ENCODE data around the gene PIK3AP1.
A peak's percentile ranks its signal among the peaks of the same experiment; 100 is the strongest.
"Not testable (repeated sequence)": the region's sequence is repeated elsewhere in the genome, so short reads cannot be mapped to it uniquely, and the experiment has no call there.

The PIK3AP1 gene

GRCh38 chr10:96570983-96571964 is 149.0 kb downstream of the PIK3AP1 start:
- no peak for DNase-seq

DNA sequence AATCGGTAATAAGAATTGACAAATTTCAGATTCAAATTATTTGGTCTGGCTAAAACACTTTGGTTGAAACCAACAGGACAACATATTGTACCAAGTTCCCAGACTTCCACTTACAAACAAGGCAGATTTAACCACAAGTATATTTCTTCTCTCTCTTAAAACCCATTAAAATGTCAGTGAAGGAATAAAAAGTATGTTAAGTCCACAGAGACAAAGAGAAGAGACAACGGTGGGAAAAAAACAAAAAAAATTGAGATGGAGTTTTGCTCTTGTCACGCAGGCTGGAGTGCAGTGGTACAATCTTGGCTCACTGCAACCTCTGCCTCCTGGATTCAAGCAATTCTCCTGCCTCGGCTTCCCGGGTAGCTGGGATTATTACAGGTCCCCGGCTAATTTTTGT is 149.8 kb downstream of the PIK3AP1 start:
- DNase-seq, result no peak

DNA sequence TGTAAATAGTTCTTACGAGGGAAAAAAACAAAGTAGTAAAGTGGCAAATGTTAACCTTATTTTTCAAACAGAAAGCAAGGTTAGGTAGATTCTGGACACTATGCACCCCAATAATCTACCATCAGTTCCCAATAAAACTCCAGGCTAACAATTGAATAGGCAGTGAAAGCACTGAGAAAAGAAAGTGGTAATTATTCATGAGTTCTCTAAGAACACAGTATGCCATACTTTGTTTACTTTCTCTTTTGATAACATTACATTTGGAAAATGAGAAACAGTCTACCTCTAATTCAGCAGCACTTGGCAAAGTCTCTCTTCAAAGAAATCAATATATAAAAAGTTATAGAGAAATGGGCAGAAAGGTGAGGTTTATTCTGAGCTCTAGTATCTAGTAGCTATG is 151.9 kb downstream of the PIK3AP1 start:
- DNase-seq, result no peak

- DNase-seq, result no peak
These were observed 154.5 kb downstream of the PIK3AP1 start for GRCh38 chr10:96565774-96566173.

DNA sequence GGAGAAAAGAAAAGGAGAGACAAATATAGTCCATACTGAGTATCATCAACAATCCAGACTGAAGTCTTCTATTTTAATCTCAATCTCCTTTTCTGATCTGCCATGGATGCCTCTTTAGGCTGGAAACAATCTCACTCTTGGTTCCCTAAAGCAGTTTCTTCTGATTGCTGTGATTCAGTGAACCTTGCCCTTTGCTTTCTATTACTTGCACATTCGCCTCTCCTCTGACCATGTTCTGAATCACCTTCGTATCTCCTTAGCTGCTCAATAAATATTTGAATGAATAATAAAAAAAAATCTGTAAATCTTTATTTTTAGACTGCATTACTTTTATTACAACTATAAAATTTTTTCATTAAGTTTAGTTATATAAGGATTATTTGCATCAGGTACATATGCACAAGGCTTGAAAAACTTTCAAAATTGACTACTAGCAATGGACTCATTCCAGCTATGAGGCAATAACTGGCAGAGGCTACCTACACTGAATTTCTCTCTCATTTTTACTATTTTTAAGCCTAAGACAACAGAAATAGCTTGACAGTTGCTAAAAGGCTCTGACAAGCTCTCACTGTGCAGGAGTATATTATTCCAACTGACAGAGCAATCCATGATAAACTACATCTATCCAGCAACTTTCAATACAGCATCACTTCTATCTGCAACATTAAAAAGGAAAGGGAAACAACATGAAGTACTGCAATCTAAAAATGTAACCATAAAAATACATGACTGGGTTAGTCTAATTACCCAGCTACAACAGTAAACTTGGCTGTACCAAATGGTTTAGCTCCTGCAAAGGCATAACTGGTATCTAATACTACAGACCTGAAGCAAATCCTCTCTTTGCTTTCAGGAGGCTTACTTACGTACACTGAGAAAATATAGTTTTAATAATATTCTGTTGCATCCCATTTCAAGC is 159.1 kb downstream of the PIK3AP1 start:
- DNase-seq, result no peak

DNA sequence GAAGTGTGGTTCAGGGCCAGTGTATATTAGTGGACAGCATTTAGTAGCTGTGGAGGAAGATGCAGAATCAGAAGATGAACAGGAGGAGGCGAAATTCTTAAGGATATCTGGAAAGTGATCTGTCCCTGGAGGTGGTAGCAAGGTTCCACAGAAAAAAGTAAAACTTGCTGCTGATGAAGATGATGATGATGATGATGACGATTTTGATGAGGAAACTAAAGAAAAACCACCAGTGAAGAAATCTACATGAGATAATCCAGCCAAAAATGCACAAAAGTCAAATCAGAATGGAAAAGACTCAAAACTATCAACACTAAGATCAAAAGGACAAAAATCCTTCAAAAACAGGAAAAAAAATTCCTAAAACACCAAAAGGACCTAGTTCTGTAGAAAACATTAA is 159.8 kb downstream of the PIK3AP1 start:
- DNase-seq, result no peak

DNA sequence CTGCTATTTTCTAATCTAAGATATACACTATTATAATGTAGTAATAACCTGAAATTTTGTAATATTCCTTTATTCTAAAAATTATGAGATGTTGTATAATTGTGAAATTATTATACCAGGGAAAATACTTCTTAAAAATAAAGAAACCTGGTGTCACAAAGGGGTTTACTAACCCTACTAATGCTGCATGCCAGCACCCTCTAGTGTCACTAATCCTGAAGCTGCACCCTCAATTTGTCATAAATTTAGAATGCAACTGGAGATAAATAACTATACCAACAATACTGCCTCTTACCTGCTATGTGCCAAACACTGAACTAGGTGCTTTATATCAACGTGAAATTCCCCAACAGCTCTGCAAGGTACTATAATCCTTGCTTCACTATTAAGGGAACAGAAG is 164.3 kb downstream of the PIK3AP1 start:
- DNase-seq, result peak; percentile 54 to 86

- no peak for DNase-seq
These were observed 165.0 kb downstream of the PIK3AP1 start for GRCh38 chr10:96555330-96555729.

DNA sequence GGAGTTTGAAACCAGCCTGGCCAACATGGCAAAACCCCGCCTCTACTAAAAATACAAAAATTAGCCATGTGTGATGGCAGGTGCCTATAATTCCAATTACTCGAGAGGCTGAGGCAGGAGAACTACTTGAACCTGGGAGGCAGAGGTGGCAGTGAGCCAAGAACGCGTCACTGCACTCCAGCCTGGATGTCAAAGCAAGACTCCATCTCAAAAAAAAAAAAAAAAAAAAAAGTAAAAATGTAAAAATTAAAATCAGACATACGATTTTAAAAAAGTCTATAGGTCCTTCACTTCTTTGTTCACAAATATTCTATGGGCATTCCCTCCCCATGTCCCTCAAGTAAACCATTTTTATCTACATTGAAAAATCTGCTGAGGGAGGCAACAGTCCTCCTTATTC is 171.7 kb downstream of the PIK3AP1 start:
- DNase-seq, result no peak

- not testable (repeated sequence) for DNase-seq
These were observed 174.8 kb downstream of the PIK3AP1 start for GRCh38 chr10:96545558-96545957.

All from Kasumi-1 (cell line).